Upper lobe of left lung (tissue), 4 donors: Measurements from ENCODE around the gene TEAD4.

Experiments used
- EP300 ChIP-seq, 4 donors: sonication (generic); formaldehyde crosslinking; IDR thresholded peaks; one replicate each; pipeline ENCODE4 v1.5.1; 2017; ENCODE audit warnings: antibody characterized with exemption in 4 of 4, control low read depth in 2 of 4
- POLR2A ChIP-seq, 4 donors: fragments of 450-650 bp; IDR thresholded peaks; one replicate each; pipeline ENCODE4 v1.5.1; 2016 to 2017; ENCODE audit warnings: antibody characterized with exemption in 4 of 4, mild to moderate bottlenecking in 2 of 4
- POLR2AphosphoS5 ChIP-seq, 2 donors: sonication (generic); formaldehyde crosslinking; IDR thresholded peaks; one replicate each; pipeline ENCODE4 v1.5.1; 2017; ENCODE audit warnings: antibody characterized with exemption in 2 of 2
- TF ChIP-seq, protein P1 (sequence below), 6 experiments: fragments of 450-650 bp in 4 of 6; fragments of 200-600 bp in 2 of 6; sonication (generic) in 2 of 6; IDR thresholded peaks; one replicate each; pipeline ENCODE4 v1.5.1; 2016 to 2019; ENCODE audit warnings: antibody characterized with exemption in 6 of 6

DNA sequence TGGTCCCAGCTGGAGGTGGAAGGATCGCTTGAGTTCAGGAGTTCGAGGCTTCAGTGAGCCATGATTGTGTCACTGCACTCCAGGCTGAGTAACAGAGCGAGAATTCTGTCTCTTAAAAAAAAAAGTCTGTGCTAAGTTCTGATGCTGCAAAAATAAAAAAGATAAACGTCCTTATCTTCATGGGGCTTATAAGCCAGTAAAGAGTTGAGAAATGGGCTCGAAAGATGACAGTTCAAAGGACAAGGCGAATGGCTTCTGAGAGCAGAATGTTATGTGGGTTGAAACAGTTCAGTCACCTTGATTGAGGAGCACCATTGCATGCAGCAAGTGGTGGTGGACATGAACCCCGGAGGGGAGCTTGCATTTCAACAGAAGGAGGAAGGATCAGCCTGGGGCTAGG lies 122.7 kb downstream of the TEAD4 start:
- TF ChIP-seq, protein P1, sequence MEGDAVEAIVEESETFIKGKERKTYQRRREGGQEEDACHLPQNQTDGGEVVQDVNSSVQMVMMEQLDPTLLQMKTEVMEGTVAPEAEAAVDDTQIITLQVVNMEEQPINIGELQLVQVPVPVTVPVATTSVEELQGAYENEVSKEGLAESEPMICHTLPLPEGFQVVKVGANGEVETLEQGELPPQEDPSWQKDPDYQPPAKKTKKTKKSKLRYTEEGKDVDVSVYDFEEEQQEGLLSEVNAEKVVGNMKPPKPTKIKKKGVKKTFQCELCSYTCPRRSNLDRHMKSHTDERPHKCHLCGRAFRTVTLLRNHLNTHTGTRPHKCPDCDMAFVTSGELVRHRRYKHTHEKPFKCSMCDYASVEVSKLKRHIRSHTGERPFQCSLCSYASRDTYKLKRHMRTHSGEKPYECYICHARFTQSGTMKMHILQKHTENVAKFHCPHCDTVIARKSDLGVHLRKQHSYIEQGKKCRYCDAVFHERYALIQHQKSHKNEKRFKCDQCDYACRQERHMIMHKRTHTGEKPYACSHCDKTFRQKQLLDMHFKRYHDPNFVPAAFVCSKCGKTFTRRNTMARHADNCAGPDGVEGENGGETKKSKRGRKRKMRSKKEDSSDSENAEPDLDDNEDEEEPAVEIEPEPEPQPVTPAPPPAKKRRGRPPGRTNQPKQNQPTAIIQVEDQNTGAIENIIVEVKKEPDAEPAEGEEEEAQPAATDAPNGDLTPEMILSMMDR (IDR thresholded peaks at IDR 0.05) = no peak
- TF ChIP-seq POLR2A (IDR thresholded peaks at IDR 0.05) (no peak), EP300 (IDR thresholded peaks at IDR 0.05) (no peak), POLR2AphosphoS5 (IDR thresholded peaks at IDR 0.05) (no peak)
